Adrenal gland (tissue), 5 donors: ENCODE results near the gene DDO.

Experiments
- CTCF ChIP-seq, 6 experiments: fragments of 450-650 bp in 4 of 6; fragments of 200-600 bp in 2 of 6; sonication (generic) in 1 of 6; IDR thresholded peaks; 1 replicate in 5 of 6; 2 replicates in 1 of 6; pipeline versions ENCODE4 v1.5.1 to v1.8.0; 2016 to 2021; ENCODE audit warnings: antibody characterized with exemption in 6 of 6, mild to moderate bottlenecking in 2 of 6, moderate library complexity in 1 of 6
- POLR2A ChIP-seq, 2 donors: fragments of 450-650 bp; IDR thresholded peaks; one replicate each; pipeline ENCODE4 v1.6.1; 2017; ENCODE audit warnings: antibody characterized with exemption in 2 of 2, mild to moderate bottlenecking in 2 of 2, moderate library complexity in 1 of 2
- donor health status: DM: no; HTN: no; CAD: no.

DNA sequence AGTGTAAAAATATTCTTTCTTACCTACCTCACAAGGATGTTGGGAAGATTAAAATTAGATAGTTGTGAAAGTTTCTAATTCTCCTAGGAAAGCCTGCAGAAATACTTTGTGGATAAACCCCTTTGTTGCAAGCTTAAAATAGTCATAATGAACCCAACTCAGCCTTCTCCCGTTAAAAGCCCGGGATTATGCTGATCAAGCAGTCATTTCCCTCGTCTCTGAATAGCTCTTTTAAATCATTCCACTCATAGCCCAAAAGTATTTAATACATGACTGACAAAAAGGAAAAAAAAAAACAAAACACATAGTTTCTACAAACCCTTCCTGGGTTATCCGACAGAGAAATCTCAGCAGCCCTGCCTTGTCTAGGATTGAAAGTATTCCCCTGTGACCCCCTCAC is 46.3 kb downstream of the DDO start:
- TF ChIP-seq CTCF (IDR thresholded peaks at IDR 0.05) (no peak), POLR2A (IDR thresholded peaks at IDR 0.05) (no peak)
